ENCODE results near the gene EDEM2. TPM values are rescaled to one million over a fixed set of nuclear protein-coding genes. Genes with fewer than 3 reads are reported as not detected.
A peak's percentile ranks its signal among the peaks of the same experiment; 100 is the strongest.
"Not testable (repeated sequence)": the region's sequence is repeated elsewhere in the genome, so short reads cannot be mapped to it uniquely, and the experiment has no call there.

Gene EDEM2
- total and polyA plus RNA-seq, 5 experiments from 2014 or later: 24.2 to 38.2 (median 35.2) TPM

DNA sequence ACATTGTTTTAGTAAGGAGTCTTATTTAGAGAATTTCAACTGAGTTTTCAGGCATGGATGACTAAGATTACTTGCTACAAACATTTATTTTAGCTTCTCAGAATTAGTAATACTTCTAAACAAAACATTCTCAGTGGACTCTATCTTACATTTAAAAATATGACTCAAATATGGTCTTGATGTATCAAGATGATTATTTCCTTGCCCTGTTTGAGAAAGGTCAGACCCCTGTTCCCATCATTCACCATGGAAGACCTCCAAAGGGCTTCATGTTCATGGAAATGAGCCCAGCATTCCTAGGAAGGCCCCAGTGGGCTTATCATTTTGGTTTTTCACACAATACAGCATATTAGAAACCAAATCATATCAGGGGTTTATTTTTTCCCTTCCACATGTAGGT is 29.9 kb downstream of the EDEM2 start:
- Mint-ChIP-seq H3K27me3 (no peaks in the 10 kb centered on the region), H3K36me3 (peaks cover 0 to 81% (median 26%) of the 10 kb centered on the region in 3 donors), H3K4me3 (no peak overlapping the region), H3K27ac (peak overlapping the region in 6 of 10 donors; percentile 20 to 75 (median 56)), H3K9me3 (no peaks in the 10 kb centered on the region), H3K4me1 (no peaks in the 10 kb centered on the region)
- DNase-seq (no peak), ATAC-seq (no peak)
- POLR2A ChIA-PET: no interaction called here

DNA sequence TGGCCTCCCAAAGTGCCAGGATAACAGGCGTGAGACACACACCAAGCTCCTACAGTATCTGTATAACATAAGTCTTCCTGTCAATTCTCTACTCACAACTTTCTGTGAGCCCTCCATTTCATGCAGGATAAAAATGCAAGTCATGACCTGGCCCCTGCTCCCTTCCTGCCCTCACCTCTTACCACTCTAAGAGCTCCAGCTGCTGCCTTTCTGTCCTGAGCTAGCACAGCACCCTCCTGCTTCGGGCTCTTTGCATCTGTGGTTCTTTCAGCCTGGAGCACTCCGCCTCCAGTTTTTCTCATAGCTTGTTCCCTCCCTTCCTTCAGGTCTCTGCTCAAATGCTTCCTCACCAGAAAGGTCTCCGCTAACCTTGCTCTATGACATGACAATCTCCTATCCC is 30.9 kb downstream of the EDEM2 start:
- H3K27me3 Mint-ChIP-seq: no peaks in the 10 kb centered on the region
- ATAC-seq: no peak
- H3K27ac Mint-ChIP-seq: peak overlapping the region in 8 of 10 donors; percentile 15 to 84 (median 58)
- H3K4me1 Mint-ChIP-seq: no peaks in the 10 kb centered on the region
- H3K4me3 Mint-ChIP-seq: no peak overlapping the region
- POLR2A ChIA-PET: interaction anchor here (0.6 kb wide), 1 partner anchor 22 kb away, joined by 3 read pairs; no protein-coding TSS in a partner anchor
- H3K9me3 Mint-ChIP-seq: no peaks in the 10 kb centered on the region
- H3K36me3 Mint-ChIP-seq: peaks cover 0 to 80% (median 22%) of the 10 kb centered on the region in 3 donors
- no peak for DNase-seq

GRCh38 chr20:35115606-35116005 is 31.5 kb downstream of the EDEM2 start:
- Mint-ChIP-seq H3K4me3 (no peak overlapping the region), H3K36me3 (peaks cover 0 to 76% (median 22%) of the 10 kb centered on the region in 3 donors), H3K4me1 (no peaks in the 10 kb centered on the region), H3K27ac (peak overlapping the region in 7 of 10 donors; percentile 6 to 84 (median 39)), H3K9me3 (no peaks in the 10 kb centered on the region), H3K27me3 (no peaks in the 10 kb centered on the region)
- POLR2A ChIA-PET: no interaction called here
- DNase-seq (no peak), ATAC-seq (no peak)

DNA sequence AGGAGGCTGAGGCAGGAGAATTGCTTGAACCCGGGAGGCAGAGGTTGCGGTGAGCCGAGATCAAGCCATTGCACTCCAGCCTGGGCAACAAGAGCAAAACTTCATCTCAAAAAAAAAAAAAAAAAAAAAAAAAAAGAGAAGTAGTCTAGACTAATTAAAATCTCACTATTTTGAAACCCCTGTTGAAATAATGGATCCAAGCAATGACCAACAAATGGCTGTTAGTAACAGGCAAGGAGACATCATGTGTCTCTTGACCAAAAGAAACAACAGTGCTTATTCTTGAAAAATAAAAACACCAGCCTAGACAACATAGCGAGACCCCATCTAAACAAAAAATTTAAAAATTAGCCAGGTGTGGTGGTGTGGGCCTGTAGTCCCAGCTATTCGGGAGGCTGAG is 34.9 kb downstream of the EDEM2 start:
- DNase-seq, H3K4me3 Mint-ChIP-seq, ATAC-seq, H3K4me1 Mint-ChIP-seq, H3K9me3 Mint-ChIP-seq, POLR2A ChIA-PET, H3K27ac Mint-ChIP-seq, H3K27me3 Mint-ChIP-seq: not testable (repeated sequence)
- peaks cover 0 to 55% (median 6%) of the 10 kb centered on the region in 3 donors for H3K36me3 Mint-ChIP-seq

DNA sequence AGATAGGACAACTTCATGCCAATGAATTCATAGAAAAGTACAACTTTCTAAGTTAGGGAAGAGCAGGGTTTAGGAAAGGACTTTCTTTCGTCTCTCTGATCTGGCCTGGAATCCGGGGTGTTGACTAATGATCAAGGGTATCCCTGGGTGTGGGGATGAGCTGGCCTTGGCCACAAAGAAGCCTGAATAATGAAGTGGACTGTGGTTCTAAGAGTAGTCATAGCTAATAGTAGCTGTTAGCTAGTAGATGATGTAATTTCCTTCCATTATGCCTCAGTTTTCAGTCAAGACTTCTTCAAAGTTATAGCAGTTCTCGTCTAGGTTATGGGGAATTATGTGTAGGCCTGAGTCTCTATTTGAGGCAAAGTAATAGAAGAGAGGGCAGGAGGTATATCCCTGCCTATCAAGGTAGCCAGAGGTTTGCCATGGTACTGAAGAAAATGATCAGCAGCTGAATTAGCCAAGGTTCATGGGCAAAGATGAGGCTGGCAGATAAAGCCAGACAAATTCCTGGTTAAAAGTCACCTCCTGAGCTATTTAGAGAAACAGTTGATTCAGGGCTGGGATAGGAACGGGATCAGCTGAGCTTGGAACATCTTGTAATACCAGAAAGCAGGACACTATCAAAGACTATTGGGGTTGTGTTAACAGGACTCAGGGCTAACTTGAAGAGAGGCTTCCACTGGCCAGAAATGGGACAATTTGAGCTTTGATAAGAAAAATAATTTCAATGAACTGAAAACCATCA is 35.8 kb downstream of the EDEM2 start:
- Mint-ChIP-seq H3K27ac (peak overlapping the region in 7 of 10 donors; percentile 1 to 53 (median 19)), H3K27me3 (no peaks in the 10 kb centered on the region), H3K36me3 (peaks cover 0 to 46% (median 6%) of the 10 kb centered on the region in 3 donors), H3K4me1 (peaks cover 0 to 3% (median 0%) of the 10 kb centered on the region in 4 donors), H3K9me3 (no peaks in the 10 kb centered on the region), H3K4me3 (no peak overlapping the region)
- no peak for ATAC-seq
- DNase-seq: no peak
- POLR2A ChIA-PET: no interaction called here

DNA sequence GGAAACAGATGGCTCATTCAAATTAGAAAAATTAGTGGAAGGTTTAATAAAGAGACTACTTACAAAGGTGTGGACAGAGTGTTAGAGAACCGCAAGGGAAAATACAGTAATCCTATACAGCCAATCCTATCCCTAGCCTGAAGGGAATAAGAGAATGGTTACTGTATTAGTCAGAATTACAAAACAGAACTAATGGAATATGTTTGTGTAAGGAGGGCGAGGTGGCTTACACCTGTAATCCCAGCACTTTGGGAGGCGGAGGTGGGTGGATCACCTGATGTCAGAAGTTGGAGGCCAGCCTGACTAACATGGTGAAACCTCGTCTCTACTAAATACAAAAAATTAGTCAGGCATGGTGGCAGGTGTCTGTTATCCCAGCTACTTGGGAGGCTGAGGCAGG is 38.2 kb downstream of the EDEM2 start:
- Mint-ChIP-seq H3K4me1 (peaks cover 0 to 3% (median 0%) of the 10 kb centered on the region in 4 donors), H3K36me3 (peaks cover 0 to 26% (median 6%) of the 10 kb centered on the region in 3 donors), H3K4me3 (no peak overlapping the region), H3K27ac (peak overlapping the region in 1 of 10 donors; percentile 10), H3K9me3 (no peaks in the 10 kb centered on the region), H3K27me3 (no peaks in the 10 kb centered on the region)
- DNase-seq (no peak), ATAC-seq (no peak)
- POLR2A ChIA-PET: no interaction called here

- Mint-ChIP-seq H3K27ac (no peak overlapping the region), H3K4me1 (peaks cover 0 to 3% (median 0%) of the 10 kb centered on the region in 4 donors), H3K9me3 (no peaks in the 10 kb centered on the region), H3K4me3 (no peak overlapping the region), H3K36me3 (peaks cover 0 to 18% (median 4%) of the 10 kb centered on the region in 3 donors), H3K27me3 (no peaks in the 10 kb centered on the region)
- ATAC-seq (no peak), DNase-seq (no peak)
- POLR2A ChIA-PET: no interaction called here
Measured at GRCh38 chr20:35106827-35107380, 40.2 kb downstream of the EDEM2 start.

- Mint-ChIP-seq H3K27ac (no peak overlapping the region), H3K36me3 (peaks cover 0 to 4% (median 1%) of the 10 kb centered on the region in 3 donors), H3K4me1 (no peaks in the 10 kb centered on the region), H3K4me3 (no peak overlapping the region), H3K27me3 (no peaks in the 10 kb centered on the region), H3K9me3 (no peaks in the 10 kb centered on the region)
- no peak for ATAC-seq
- POLR2A ChIA-PET: no interaction called here
- DNase-seq: no peak
Measured at GRCh38 chr20:35104685-35105295, 42.3 kb downstream of the EDEM2 start.

- ATAC-seq (no peak), DNase-seq (no peak)
- Mint-ChIP-seq H3K9me3 (no peaks in the 10 kb centered on the region), H3K27ac (no peak overlapping the region), H3K36me3 (no peaks in the 10 kb centered on the region), H3K4me3 (no peak overlapping the region), H3K4me1 (peaks cover 0 to 1% (median 0%) of the 10 kb centered on the region in 4 donors), H3K27me3 (no peaks in the 10 kb centered on the region)
- POLR2A ChIA-PET: no interaction called here
Measured at GRCh38 chr20:35101620-35102019, 45.5 kb downstream of the EDEM2 start.

DNA sequence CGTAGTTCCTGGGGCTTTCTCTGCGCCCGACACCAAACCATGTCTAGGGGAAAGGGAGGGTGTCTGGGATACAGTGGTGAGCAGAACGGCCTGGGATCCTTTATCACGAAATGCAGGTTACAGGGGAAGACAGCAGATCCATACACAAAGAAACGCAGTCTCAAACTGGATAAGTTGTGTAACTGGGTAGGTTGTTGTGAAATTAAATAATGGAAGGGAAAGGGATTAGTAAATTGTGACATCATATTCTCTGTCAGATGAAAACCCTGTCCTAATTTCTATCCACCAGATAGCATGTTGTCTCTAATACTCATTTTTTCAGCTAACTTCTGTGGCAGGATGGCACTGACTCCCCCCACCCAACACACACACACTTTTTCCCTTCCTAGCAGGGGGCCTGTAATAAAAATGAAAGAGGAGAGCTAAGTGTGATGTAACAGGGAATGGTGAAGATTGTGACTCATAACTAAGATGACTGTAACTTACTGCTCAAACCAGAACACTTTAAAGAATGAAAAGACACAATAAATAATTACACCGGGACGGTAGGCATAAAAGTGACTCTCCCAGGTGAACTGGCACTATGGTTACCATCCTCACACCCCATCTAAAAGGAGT is 53.8 kb downstream of the EDEM2 start:
- POLR2A ChIA-PET: interaction anchor here (2.2 kb wide), 1 partner anchor 184 kb away, joined by 5 read pairs; the partner anchor contains the start of gene MMP24OS
- peak overlapping the region; percentile 85 to 95 (median 91) for H3K4me3 Mint-ChIP-seq
- DNase-seq (no peak), ATAC-seq (no peak)
- H3K9me3 Mint-ChIP-seq: no peaks in the 10 kb centered on the region
- peak overlapping the region; percentile 78 to 98 (median 95) for H3K27ac Mint-ChIP-seq
- peaks cover 21 to 48% (median 40%) of the 10 kb centered on the region in 4 donors for H3K4me1 Mint-ChIP-seq
- H3K27me3 Mint-ChIP-seq: no peaks in the 10 kb centered on the region
- H3K36me3 Mint-ChIP-seq: peaks cover 0 to 4% (median 0%) of the 10 kb centered on the region in 3 donors

- POLR2A ChIA-PET: interaction anchor here (0.5 to 2.2 kb wide), 6 partner anchors 17 to 649 kb away, joined by 3 to 6 read pairs (median 4); partner anchors contain the start of genes MMP24OS, NCOA6 and RBM39
Measured at GRCh38 chr20:35092524-35093266, 54.4 kb downstream of the EDEM2 start, which contains the start of gene TRPC4AP. Gene TRPC4AP, minus strand, starts transcription at chr20:35092807. Its CDS starts 26 bp downstream, at chr20:35092781.

More at GRCh38 chr20:35092524-35093266, 54.4 kb downstream of the EDEM2 start, which contains the start of gene TRPC4AP:
- Mint-ChIP-seq H3K4me1 (peaks cover 24 to 54% (median 47%) of the 10 kb centered on the region in 4 donors), H3K27ac (peak within 1 kb of the TSS; percentile 78 to 98 (median 95)), H3K9me3 (no peaks in the 10 kb centered on the region), H3K27me3 (no peaks in the 10 kb centered on the region), H3K4me3 (peak within 1 kb of the TSS; percentile 85 to 96 (median 92)), H3K36me3 (peaks cover 0 to 10% (median 0%) of the 10 kb centered on the region in 3 donors)
- ATAC-seq (peak; percentile 95 to 96), DNase-seq (peak; percentile 81 to 91 (median 86))

Measured in naive thymus-derived CD8-positive, alpha-beta T cell (primary cell).